DMS153 treated with DMSO at 0.1 percent for 48 hours (cell line): ENCODE results near the gene TMEFF2.

Experiments
- DNase-seq: peaks from one replicate; lab custom pipeline; 2025; ENCODE audit not compliant: unreplicated experiment; lab: John Stamatoyannopoulos, UW

Gene TMEFF2

GRCh38 chr2:191910518-191910917 is 284.2 kb downstream of the TMEFF2 start:
- DNase-seq: no peak

GRCh38 chr2:191908874-191909273 is 285.9 kb downstream of the TMEFF2 start:
- DNase-seq: no peak

GRCh38 chr2:191907545-191907944 is 287.2 kb downstream of the TMEFF2 start:
- DNase-seq: no peak

- DNase-seq: no peak
Measured at GRCh38 chr2:191907091-191907490, 287.6 kb downstream of the TMEFF2 start.

- no peak for DNase-seq
Measured at GRCh38 chr2:191905336-191905735, 289.4 kb downstream of the TMEFF2 start.

GRCh38 chr2:191901031-191901430 is 293.7 kb downstream of the TMEFF2 start:
- DNase-seq: no peak

- no peak for DNase-seq
Measured at GRCh38 chr2:191899410-191899809, 295.3 kb downstream of the TMEFF2 start.
